DOHH2 (cell line): ENCODE measurements around the gene ZNF296.

ENCODE experiments used
- CTCF ChIP-seq: fragments of 200-600 bp; sonication (generic); IDR thresholded peaks from one replicate; pipeline ENCODE4 v1.5.1; 2014; ENCODE audit warnings: antibody characterized with exemption, mild to moderate bottlenecking, low read depth, low read length; ENCODE audit not compliant: poor library complexity, severe bottlenecking
- EZH2phosphoT487 ChIP-seq: fragments of 200-600 bp; sonication (generic); IDR thresholded peaks from 2 replicates; pipeline ENCODE4 v1.6.1; 2017; ENCODE audit warnings: borderline replicate concordance, mild to moderate bottlenecking, antibody characterized with exemption, low read length, moderate library complexity, mixed read lengths

GRCh38 chr19:45078390-45079062 is 2.2 kb upstream of the ZNF296 start:
- no peak for TF ChIP-seq CTCF
- TF ChIP-seq EZH2phosphoT487 = no peak
